HT1080 (cell line): ENCODE data around the gene ADK. TPM values are rescaled to one million over a fixed set of nuclear protein-coding genes. Genes with fewer than 3 reads are reported as not detected.

Experiments
- DNase-seq: peaks from one replicate; pipeline ENCODE4 v3.0.0-alpha.2; 2015; ENCODE audit warnings: low read depth
- total RNA-seq: library from RNA; depleted of rRNA; stranded (reverse); fragments of >200 nt; shearing (Covaris generic); gene quantifications from 2 replicates; pipeline ENCODE4 v1.2.3, GENCODE V29; 2014

ADK gene
- total RNA-seq, 1 experiment from 2014 or later: 59.2 TPM

- peak; percentile 84 for DNase-seq
Observed at GRCh38 chr10:74231375-74231774, 80.4 kb downstream of the ADK start.

DNA sequence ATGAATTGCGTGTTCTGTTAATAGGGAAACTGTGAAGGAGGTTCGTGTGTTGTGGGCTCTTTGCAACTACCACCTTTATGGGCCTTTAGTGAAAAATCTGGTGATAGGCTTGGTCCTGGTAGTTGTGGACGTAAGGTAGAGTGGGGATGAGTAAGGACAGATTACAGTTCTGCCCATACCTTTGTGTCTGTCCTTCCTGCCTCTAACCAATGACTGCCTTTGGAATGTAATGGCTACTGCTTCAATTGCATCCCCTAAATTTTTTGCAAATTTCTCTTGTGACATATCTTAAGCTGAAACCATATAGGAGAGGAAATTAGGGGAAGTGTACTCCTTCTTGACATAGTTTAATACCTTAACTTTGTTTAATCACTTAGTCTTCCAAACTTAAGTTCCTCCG is 82.3 kb downstream of the ADK start:
- no peak for DNase-seq

DNA sequence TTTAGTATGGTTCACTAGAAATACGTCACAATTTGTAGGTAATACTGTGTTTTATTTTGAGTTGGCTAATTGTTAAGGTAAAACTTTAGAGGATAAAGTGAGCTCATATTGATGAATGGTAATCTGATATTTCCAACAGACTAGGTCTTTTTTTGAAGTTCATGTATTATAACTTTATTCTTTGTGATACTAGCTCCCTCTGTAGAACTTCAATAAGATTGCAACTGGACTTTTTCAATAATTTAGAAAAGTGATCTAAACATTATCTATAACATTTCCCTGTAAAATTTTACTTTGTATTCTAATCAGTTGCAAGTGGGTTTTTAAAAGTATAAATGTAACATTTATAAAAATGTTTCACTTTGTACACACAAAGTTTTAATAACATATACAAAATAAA is 83.5 kb downstream of the ADK start:
- DNase-seq: no peak

DNA sequence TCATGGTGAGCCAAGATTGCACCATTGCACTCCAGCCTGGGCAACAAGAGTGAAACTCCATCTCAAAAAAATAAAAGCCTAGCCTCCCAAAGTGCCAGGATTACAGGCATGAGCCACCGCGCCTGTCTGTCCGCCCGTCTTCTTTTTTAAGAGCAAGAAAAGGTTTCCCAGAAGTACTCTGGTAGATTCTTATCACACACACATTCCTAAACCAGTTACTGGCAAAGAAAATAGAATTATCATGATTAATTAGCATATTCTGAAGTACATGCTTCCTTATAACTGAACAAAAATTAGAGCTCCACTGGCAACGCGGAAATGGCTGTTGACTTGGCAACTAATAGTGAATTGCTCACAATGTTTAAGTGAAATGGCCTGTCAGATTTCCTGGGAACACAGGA is 87.0 kb downstream of the ADK start:
- no peak for DNase-seq

GRCh38 chr10:74238516-74238915 is 87.5 kb downstream of the ADK start:
- DNase-seq: no peak

GRCh38 chr10:74243067-74243466 is 92.0 kb downstream of the ADK start:
- DNase-seq: no peak

DNA sequence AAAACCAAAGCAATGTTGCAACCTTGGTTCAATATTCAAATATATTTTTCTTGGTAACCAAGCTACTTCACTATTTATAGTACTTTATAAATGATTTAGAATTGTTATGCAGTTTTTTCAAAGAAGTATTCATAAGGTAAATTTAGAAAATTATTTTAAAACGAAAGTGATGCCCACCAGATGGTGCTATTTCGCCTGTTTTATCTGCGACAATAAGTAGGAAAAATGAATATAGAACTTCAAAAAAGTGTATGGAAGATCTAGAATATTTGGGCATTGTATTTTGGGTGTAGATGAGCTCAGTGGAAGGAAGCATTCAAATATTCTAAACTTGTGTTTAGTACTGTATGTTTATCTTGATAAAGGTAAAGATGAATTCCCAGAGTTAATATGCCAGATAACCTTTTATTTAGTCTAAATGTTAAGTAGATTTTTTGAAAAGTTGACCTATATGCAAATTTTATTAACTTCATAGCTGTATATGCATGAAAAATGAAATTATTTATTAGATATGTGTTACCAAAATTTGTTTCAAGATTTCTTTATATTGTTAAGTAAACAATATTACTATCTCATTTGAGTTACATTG is 93.2 kb downstream of the ADK start:
- DNase-seq: peak; percentile 11

- DNase-seq: no peak
Observed at GRCh38 chr10:74244807-74245206, 93.8 kb downstream of the ADK start.

DNA sequence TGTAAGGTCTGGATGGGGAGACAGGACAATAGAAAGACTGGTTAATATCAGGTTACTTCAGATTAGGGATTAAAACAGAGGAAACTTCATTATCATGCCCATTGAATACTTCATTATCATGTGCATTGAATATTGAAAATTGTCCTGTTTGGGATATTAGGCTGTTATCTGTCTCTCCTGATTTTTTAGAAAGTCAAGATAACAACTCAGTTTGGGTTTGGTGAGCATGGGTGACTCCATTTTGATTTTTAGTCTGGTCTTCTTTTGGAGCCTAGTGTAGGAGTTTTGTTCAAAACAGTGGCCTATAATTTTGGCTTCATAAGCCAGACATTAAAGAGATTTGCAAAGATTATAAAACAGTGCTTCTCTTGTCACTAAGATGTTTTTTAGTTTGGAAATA is 95.5 kb downstream of the ADK start:
- no peak for DNase-seq

GRCh38 chr10:74249865-74250264 is 98.8 kb downstream of the ADK start:
- DNase-seq: no peak

DNA sequence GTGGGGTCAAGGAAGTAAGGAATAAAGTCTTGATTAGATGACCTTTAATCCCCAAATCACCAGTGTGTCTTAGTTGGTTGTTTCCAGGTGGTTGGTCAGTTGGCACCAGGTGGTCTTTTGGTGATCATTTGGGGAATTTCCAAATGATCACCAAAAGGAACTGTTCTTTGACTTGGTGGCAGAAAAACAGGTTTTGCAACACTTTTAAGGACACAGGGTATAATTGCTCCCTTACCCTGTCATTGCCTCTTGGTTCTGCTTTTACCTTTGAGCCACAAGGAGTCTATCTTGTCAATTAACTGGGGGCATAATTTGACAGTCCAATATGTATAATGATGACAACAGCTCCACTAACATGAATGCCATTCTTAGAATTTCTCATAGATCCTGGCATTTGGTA is 104.2 kb downstream of the ADK start:
- DNase-seq: no peak

DNA sequence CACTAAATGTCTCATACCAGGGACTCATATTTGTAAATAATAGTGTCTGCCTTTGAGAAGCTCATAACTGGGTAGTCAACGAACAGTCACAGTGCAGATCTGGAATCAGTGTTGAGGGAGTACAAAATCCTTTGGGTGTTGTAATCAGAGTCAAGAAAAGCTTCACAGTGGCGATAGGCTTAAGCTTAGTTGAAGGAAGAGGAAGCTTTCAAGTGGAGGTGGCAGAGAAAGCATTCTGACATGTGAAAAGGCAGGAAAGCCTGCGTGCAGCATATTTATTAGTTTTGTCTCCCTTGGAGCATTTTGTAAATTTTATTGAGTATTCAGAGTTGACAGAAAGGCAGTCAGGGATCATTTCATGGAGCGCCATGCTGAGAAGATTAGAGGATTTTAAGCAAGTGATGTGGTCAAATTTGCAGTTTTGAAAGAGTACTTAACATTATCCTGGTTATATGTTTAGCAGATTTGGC is 104.9 kb downstream of the ADK start:
- DNase-seq: no peak

GRCh38 chr10:74262856-74263255 is 111.8 kb downstream of the ADK start:
- no peak for DNase-seq

- DNase-seq: no peak
Observed at GRCh38 chr10:74263996-74264395, 113.0 kb downstream of the ADK start.

GRCh38 chr10:74272288-74272687 is 121.3 kb downstream of the ADK start:
- no peak for DNase-seq

GRCh38 chr10:74275755-74276290 is 124.8 kb downstream of the ADK start:
- DNase-seq: no peak

DNA sequence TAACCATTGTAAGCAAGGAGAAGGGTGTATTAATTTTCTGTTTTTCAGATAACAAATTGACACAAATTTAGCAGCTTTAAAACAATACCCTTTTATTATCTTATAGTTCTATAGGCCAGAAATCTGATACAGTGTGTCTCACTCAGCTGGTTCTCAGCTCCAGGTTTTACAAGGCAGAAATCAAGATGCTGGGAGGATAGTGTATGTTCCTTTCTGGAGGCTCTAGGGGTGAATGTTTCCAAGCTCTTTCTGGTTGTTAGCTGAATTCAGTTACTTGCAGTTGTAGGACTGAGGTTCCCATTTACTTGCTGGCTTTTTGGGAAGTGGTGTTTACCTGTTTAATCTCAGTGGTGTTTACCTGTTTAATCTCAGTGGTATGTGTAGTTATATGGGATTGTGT is 125.4 kb downstream of the ADK start:
- DNase-seq: no peak

- DNase-seq: no peak
Observed at GRCh38 chr10:74282151-74282847, 131.3 kb downstream of the ADK start.

DNA sequence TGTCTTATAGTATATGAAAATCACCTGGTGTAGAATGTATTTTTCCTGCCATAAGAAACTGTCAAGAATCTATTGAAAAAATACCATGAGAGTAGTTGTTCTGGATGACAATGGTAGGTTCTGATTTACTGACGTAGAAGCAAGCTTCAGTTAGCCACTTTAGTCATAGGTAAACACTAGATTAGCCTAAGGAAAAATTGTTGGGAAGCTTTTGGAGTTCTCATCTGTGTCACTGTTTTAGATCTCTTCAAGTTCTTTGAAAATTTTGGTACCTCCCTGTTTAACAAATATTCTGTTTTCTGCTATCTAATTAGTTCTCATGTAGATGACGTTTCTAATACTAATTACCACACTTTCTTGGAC is 131.8 kb downstream of the ADK start:
- no peak for DNase-seq

DNA sequence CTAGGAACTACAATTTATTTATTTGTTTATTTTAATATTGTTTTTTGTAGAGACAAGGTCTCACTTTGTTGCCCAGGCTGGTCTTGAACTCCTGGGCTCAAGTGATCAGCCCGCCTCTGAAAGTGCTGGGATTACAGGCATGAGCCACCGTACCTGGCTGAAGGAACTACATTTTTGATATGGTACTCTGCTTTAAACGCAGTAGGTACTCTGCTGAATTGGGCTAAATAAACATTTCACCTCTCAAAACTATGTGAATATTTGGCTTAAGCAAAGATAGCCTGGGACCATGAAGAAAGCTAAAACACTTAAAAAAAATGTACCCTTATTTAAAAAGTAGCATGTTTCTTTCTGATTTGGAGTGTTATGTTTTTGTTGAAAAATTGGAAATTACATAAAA is 138.2 kb downstream of the ADK start:
- DNase-seq: no peak

GRCh38 chr10:74289951-74290350 is 138.9 kb downstream of the ADK start:
- no peak for DNase-seq

DNA sequence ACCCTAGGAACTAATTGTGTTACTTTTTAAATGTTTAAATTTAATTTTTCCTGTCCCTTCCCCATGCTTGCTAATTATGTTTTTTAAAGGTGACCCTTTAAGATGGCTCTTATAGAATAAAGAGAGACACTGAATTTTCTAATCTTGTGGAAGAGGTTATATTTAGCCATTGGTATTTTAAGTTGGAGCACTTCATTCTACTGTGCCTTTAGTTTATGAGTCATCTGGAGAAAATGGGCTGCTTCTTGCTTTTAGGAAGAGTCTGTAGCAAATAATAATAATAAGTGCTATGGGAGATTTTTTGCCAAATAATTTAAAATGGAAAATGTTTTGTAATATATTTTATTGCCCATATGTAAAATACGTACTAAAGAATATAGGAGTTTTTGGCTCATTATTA is 139.7 kb downstream of the ADK start:
- no peak for DNase-seq

DNA sequence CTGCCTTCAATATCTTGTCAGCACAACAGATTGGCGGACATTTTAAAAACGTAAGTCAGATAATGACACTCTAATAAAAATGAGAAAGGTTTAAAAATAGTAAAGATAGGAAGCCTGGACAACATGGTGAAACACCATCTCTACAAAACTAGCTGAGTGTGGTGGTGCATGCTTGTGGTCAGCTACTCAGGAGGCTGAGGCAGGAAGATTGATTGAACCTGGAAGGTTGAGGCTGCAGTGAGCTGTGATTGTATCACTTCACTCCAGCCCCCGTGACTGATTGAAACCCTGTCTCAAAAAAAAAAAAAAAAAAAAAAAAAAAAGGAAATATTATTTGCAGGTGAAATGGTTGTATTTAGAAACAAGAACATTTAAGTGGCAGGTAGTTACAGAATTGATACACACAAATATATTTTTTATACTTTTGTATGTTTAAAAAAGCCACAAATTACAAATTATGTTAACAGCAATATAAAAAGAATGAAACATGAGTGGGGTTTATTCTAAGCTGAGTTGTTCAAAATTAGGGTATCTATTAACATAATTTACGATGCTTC is 141.9 kb downstream of the ADK start:
- peak; percentile 25 for DNase-seq
